GM12878 (cell line): ENCODE data around the gene MAMLD1. TPM values are rescaled to one million over a fixed set of nuclear protein-coding genes. Genes with fewer than 3 reads are reported as not detected.

Experiments
- ATAC-seq: fragments of 200-7000 bp; cut with Tn5 transposase; 3 replicates; pipeline ENCODE4 v1.9.1; 2020; ENCODE audit warnings: mild to moderate bottlenecking, moderate library complexity
- BruUV-seq: library from RNA; stranded (reverse); fragments of 400-500 nt; replicated peaks from 2 replicates; lab custom pipeline; 2021; lab: Mats Ljungman, UMichigan
- CTCF ChIA-PET: fragments of 300-600 bp; sonication (Branson Sonifier 250); formaldehyde crosslinking; extraction: SDS; loops from one replicate; lab custom pipeline; 2021; ENCODE audit warnings: inconsistent platforms; lab: Yijun Ruan, JAX
- POLR2A ChIA-PET: fragments of 350-600 bp; formaldehyde crosslinking; extraction: SDS; loops from one replicate; lab custom pipeline; 2021; ENCODE audit warnings: inconsistent platforms; lab: Charles Lee
- RAD21 ChIA-PET: fragments of 300-600 bp; sonication (Branson Sonifier 250); formaldehyde crosslinking; loops from one replicate; lab custom pipeline; 2023; ENCODE audit warnings: antibody characterized with exemption; ENCODE audit not compliant: unreplicated experiment; lab: Charles Lee
- SMC1A ChIA-PET: fragments of 300-600 bp; sonication (Branson Sonifier 250); formaldehyde crosslinking; loops from one replicate; lab custom pipeline; 2023; ENCODE audit not compliant: unreplicated experiment, uncharacterized antibody; lab: Charles Lee
- DNase-seq: peaks from one replicate; pipeline ENCODE4 v3.0.0-alpha.2; 2011; ENCODE audit warnings: low read depth, low spot score
- FAIRE-seq: peaks from 3 replicates; lab custom pipeline; 2011; peaks lifted over from hg19 to GRCh38; lab: Jason Lieb, UNC
- H2AFZ ChIP-seq: 2 replicates; pipeline ENCODE4 v1.6.0; 2011; ENCODE audit warnings: low read depth, low read length, control low read depth; ENCODE audit not compliant: control insufficient read depth
- H3K27ac ChIP-seq: 2 replicates; pipeline ENCODE4 v1.5.1; 2011; ENCODE audit warnings: control low read depth; ENCODE audit not compliant: control insufficient read depth, insufficient read depth
- H3K27me3 ChIP-seq, 2 experiments: replicated peaks in 1 of 2; 2 replicates each; pipeline versions ENCODE4 v1.6.0 to v1.6.1; 2011; ENCODE audit warnings: low read length in 1 of 2; ENCODE audit not compliant: control insufficient read depth in 2 of 2, insufficient read depth in 2 of 2
- H3K36me3 ChIP-seq, 2 experiments: 2 replicates each; pipeline ENCODE4 v1.5.1; 2011; ENCODE audit warnings: low read length in 1 of 2; ENCODE audit not compliant: control insufficient read depth in 2 of 2, insufficient read depth in 2 of 2
- H3K4me1 ChIP-seq: 2 replicates; pipeline ENCODE4 v1.6.1; 2011; ENCODE audit warnings: mild to moderate bottlenecking, low read length, moderate library complexity, mixed read lengths; ENCODE audit not compliant: control insufficient read depth, insufficient read depth
- H3K4me2 ChIP-seq: 2 replicates; pipeline ENCODE4 v1.6.0; 2011; ENCODE audit warnings: control low read depth; ENCODE audit not compliant: control insufficient read depth, insufficient read depth
- H3K4me3 ChIP-seq: fragments of 200-600 bp; sonication (generic); 2 replicates; pipeline ENCODE4 v1.5.1; 2016
- H3K79me2 ChIP-seq: 2 replicates; pipeline ENCODE4 v1.6.0; 2011; ENCODE audit warnings: low read length; ENCODE audit not compliant: control insufficient read depth, insufficient read depth
- H3K9ac ChIP-seq: 2 replicates; pipeline ENCODE4 v1.8.0; 2011; ENCODE audit warnings: low read length, control low read depth, mixed read lengths; ENCODE audit not compliant: control insufficient read depth, insufficient read depth
- H3K9me3 ChIP-seq: replicated peaks from 3 replicates; pipeline ENCODE4 v1.5.1; 2011; ENCODE audit warnings: mild to moderate bottlenecking, low read length; ENCODE audit not compliant: control insufficient read depth, insufficient read depth
- H4K20me1 ChIP-seq: 2 replicates; pipeline ENCODE4 v1.6.0; 2011; ENCODE audit not compliant: control insufficient read depth, insufficient read depth
- ATF2 ChIP-seq: IDR thresholded peaks from 2 replicates; pipeline ENCODE4 v1.6.1; 2012; ENCODE audit warnings: low read length, inconsistent platforms
- BRCA1 ChIP-seq: IDR thresholded peaks from 2 replicates; pipeline ENCODE4 v1.6.1; 2011; ENCODE audit warnings: low read depth, low read length, improper control_type of control experiment
- ELK1 ChIP-seq: IDR thresholded peaks from 2 replicates; pipeline ENCODE4 v1.6.1; 2012; ENCODE audit warnings: low read depth, low read length, improper control_type of control experiment
- MEF2A ChIP-seq: IDR thresholded peaks from 2 replicates; pipeline ENCODE4 v1.6.1; 2011; ENCODE audit warnings: low read depth, mild to moderate bottlenecking, low read length, moderate library complexity; ENCODE audit not compliant: insufficient read depth
- MYC ChIP-seq: IDR thresholded peaks from 2 replicates; pipeline ENCODE4 v1.6.1; 2011; ENCODE audit warnings: mild to moderate bottlenecking, low read length, moderate library complexity, inconsistent platforms; ENCODE audit not compliant: insufficient read depth, insufficient replicate concordance, insufficient read length, severe bottlenecking
- RAD21 ChIP-seq: IDR thresholded peaks from 2 replicates; pipeline ENCODE4 v1.6.1; 2011; ENCODE audit warnings: mild to moderate bottlenecking, low read depth, low read length, moderate library complexity; ENCODE audit not compliant: insufficient read depth
- SMAD5 ChIP-seq: IDR thresholded peaks from 2 replicates; pipeline ENCODE4 v1.6.1; 2016; ENCODE audit warnings: antibody characterized with exemption, low read depth
- SMARCA5 ChIP-seq: fragments of 450-650 bp; IDR thresholded peaks from 2 replicates; pipeline ENCODE4 v1.6.1; 2017; ENCODE audit warnings: mild to moderate bottlenecking
- YBX1 ChIP-seq: fragments of 450-650 bp; IDR thresholded peaks from 2 replicates; pipeline ENCODE4 v1.6.1; 2016; ENCODE audit warnings: antibody characterized with exemption
- WGBS: methylation state at CpG from one replicate; pipeline ENCODE4 v1.1.6; 2016; ENCODE audit warnings: low lambda C conversion rate; ENCODE audit not compliant: insufficient replicate concordance, insufficient coverage; ENCODE audit errors: missing lambda C conversion rate; 5-methylcytosine and 5-hydroxymethylcytosine counted together
- in situ Hi-C: fragments of 300-500 bp; cut with MboI; formaldehyde crosslinking; loops from 9 replicates; pipeline ENCODE4 v1.14.3; 2018; ENCODE audit warnings: mixed read lengths
- intact Hi-C: fragments of 100-400 bp; cut with micrococcal nuclease; formaldehyde crosslinking; loops from one replicate; pipeline ENCODE4 v1.14.2; 2022; ENCODE audit not compliant: unreplicated experiment
- polyA plus RNA-seq, 11 experiments: library from polyadenylated mRNA; depleted of rRNA in 4 of 11; unstranded in 6 of 11; stranded (reverse) in 5 of 11; fragments of >200 nt; fragmentation: Nextera tagmentation in 4 of 11; fragmentation: Illumina TruSeq in 1 of 11; extraction: Ambion mirVana in 4 of 11; extraction: Trizol in 1 of 11; gene quantifications; 1 replicate in 1 of 11; 2 replicates in 10 of 11; pipeline versions ENCODE4 v1.2.1 to v1.2.3, GENCODE V29; 2011 to 2016; ENCODE audit warnings: inconsistent platforms in 2 of 11, missing spikeins in 2 of 11, low read depth in 1 of 11
- total RNA-seq, 4 experiments: library from RNA; depleted of rRNA in 3 of 4; stranded (reverse); fragments of >200 nt in 3 of 4; fragmentation: Illumina TruSeq in 1 of 4; extraction: Trizol in 1 of 4; gene quantifications; 2 replicates each; pipeline versions ENCODE4 v1.2.1 to v1.2.3, GENCODE V29; 2013 to 2021

The MAMLD1 gene
- total and polyA plus RNA-seq, 10 of the 15 experiments (the other 5 are each of a cell fraction or from before 2014, with no cell fraction given): 0.03 to 0.05 TPM; not detected in 8

DNA sequence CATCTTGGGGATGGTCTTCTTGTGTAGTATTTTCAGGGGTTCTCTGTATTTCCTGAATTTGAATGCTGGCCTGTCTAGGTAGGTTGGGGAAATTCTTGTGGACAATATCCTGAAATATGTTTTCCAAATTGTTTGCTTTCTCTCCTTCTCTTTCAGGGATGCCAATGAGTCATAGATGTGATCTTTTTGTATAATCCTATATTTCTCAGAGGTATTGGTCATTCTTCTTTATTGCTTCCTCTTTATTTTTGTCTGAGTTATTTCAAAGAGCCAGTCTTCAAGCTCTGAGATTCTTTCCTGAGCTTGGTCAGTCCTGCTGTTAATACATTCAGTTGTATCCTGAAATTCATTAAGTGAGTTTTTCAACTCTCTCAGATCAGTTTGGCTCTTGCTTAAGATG is 73.1 kb downstream of the MAMLD1 start:
- POLR2A ChIA-PET: no interaction called here
- no peak for ATAC-seq
- H3K79me2 ChIP-seq: no peaks in the 10 kb centered on the region
- no peak overlapping the region for H3K4me3 ChIP-seq
- TF ChIP-seq SMARCA5 (no peak), SMAD5 (no peak), MYC (no peak), YBX1 (no peak), BRCA1 (no peak)
- TF ChIP-seq, all 136 proteins: peak for 0
- Histone ChIP-seq H3K27ac (no peak overlapping the region), H3K4me1 (no peaks in the 10 kb centered on the region), H4K20me1 (no peaks in the 10 kb centered on the region), H3K9me3 (no peaks in the 10 kb centered on the region), H3K9ac (no peak overlapping the region), H3K36me3 (no peaks in the 10 kb centered on the region), H2AFZ (no peak overlapping the region), H3K27me3 (no peaks in the 10 kb centered on the region), H3K4me2 (no peak overlapping the region)
- ChIA-PET CTCF (no interaction called here), RAD21 (no interaction called here), SMC1A (interaction anchor here (0.6 kb wide), 1 partner anchor 563 kb away, joined by 4 read pairs; no protein-coding TSS in a partner anchor)
- no peak for FAIRE-seq
- in situ Hi-C loops (no loop called here), intact Hi-C loops (no loop called here)
- no peak for DNase-seq
- no TSS peak for BruUV-seq

DNA sequence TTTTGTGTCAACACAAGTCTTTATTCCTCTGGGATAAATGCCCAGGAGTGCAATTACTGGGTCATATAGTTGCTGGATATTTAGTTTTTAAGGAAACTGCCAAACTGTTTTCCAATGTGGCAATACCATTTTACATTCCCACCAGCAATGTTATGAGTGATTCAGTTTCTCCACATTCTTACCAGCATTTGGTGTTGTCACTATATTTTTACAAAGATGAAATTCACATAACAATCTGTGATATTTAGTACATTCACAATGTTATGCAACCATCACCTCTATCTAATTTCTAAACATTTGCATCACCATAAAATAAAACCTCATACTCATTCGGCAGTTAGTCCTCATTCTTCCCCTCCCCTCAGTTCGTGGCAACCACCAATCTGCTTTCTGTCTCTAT is 75.0 kb downstream of the MAMLD1 start:
- H3K4me1 ChIP-seq: no peaks in the 10 kb centered on the region
- ChIA-PET POLR2A (no interaction called here), SMC1A (no interaction called here), CTCF (interaction anchor here (0.6 kb wide), 1 partner anchor 32 kb away, joined by 3 read pairs; no protein-coding TSS in a partner anchor), RAD21 (no interaction called here)
- WGBS: 51% methylated on average over 2 of the region's 2 CpGs
- no peak overlapping the region for H3K4me3 ChIP-seq
- H3K27me3 ChIP-seq: no peaks in the 10 kb centered on the region
- in situ Hi-C loops (no loop called here), intact Hi-C loops (no loop called here)
- H2AFZ ChIP-seq: no peak overlapping the region
- H3K79me2 ChIP-seq: no peaks in the 10 kb centered on the region
- H3K4me2 ChIP-seq: no peak overlapping the region
- no peaks in the 10 kb centered on the region for H4K20me1 ChIP-seq
- TF ChIP-seq MEF2A (no peak), ATF2 (no peak), ELK1 (no peak), RAD21 (no peak)
- DNase-seq (no peak), FAIRE-seq (peak; percentile 56), ATAC-seq (no peak)
- H3K27ac ChIP-seq: no peak overlapping the region
- no peaks in the 10 kb centered on the region for H3K36me3 ChIP-seq
- BruUV-seq: no TSS peak
- no peaks in the 10 kb centered on the region for H3K9me3 ChIP-seq
- no peak overlapping the region for H3K9ac ChIP-seq
